ENCODE data around the gene UBE2D4.

- TF ChIP-seq POLR2AphosphoS5 (IDR thresholded peaks at IDR 0.05; ENCODE audit: low read depth, low read length): peak; percentile 89
- TF ChIP-seq REST (IDR thresholded peaks at IDR 0.05; ENCODE audit: insufficient read depth in 1 of 2, low read depth in 2 of 2, low read length in 2 of 2): peak in 1 of 2 experiments; percentile 10; a peak in 1 of 4 replicates
- peak; percentile 60; the same call in 1 of the 2 replicates for TF ChIP-seq TAF1 (IDR thresholded peaks at IDR 0.05; ENCODE audit: borderline replicate concordance, insufficient read depth, low read length)
Observed at GRCh38 chr7:43925984-43926797, at the start of gene UBE2D4.
